ENCODE measurements around the gene SGMS1. TPM values are rescaled to one million over a fixed set of nuclear protein-coding genes. Genes with fewer than 3 reads are reported as not detected.

Gene SGMS1
- total RNA-seq, 1 donor from 2014 or later, result 9.2 TPM

- no peaks in the 10 kb centered on the region for H3K36me3 ChIP-seq
- peaks cover 6% of the 10 kb centered on the region for H3K4me1 Mint-ChIP-seq
- no peaks in the 10 kb centered on the region for H3K27me3 Mint-ChIP-seq (ENCODE audit: insufficient read depth, low read depth)
- H3K27ac Mint-ChIP-seq, result no peak overlapping the region
- no peaks in the 10 kb centered on the region for H3K9me3 Mint-ChIP-seq
- no peaks in the 10 kb centered on the region for H3K36me3 Mint-ChIP-seq
- no peak overlapping the region for H3K4me3 Mint-ChIP-seq
- no peak for TF ChIP-seq CTCF (IDR thresholded peaks at IDR 0.05)
- no peak for TF ChIP-seq EZH2 (IDR thresholded peaks at IDR 0.05)
- no peaks in the 10 kb centered on the region for H3K79me2 ChIP-seq (ENCODE audit: low read depth)
- no peak overlapping the region for H3K27ac ChIP-seq
- no peaks in the 10 kb centered on the region for H3K4me1 ChIP-seq
- no peaks in the 10 kb centered on the region for H4K20me1 ChIP-seq (ENCODE audit: low read depth)
- H3K9me3 ChIP-seq (ENCODE audit: low read depth), result no peaks in the 10 kb centered on the region
- no peak for DNase-seq (ENCODE audit: low spot score)
- no peak overlapping the region for H2AFZ ChIP-seq (replicated peaks)
- H3K4me2 ChIP-seq, result no peak overlapping the region
- no peak overlapping the region for H3K4me3 ChIP-seq
- no peak overlapping the region for H3K9ac ChIP-seq
- H3K27me3 ChIP-seq, result no peaks in the 10 kb centered on the region
- no peaks in the 10 kb centered on the region for H3F3A ChIP-seq (ENCODE audit: low read depth)
Measured at GRCh38 chr10:50322077-50322476, 301.7 kb downstream of the SGMS1 start.

- Histone ChIP-seq H3K4me1 (no peaks in the 10 kb centered on the region), H4K20me1 (ENCODE audit: low read depth) (no peaks in the 10 kb centered on the region), H3K79me2 (ENCODE audit: low read depth) (no peaks in the 10 kb centered on the region), H2AFZ (replicated peaks) (no peak overlapping the region), H3K9ac (no peak overlapping the region), H3F3A (ENCODE audit: low read depth) (no peaks in the 10 kb centered on the region), H3K9me3 (ENCODE audit: low read depth) (no peaks in the 10 kb centered on the region), H3K27ac (no peak overlapping the region), H3K4me3 (no peak overlapping the region), H3K4me2 (no peak overlapping the region), H3K27me3 (no peaks in the 10 kb centered on the region), H3K36me3 (no peaks in the 10 kb centered on the region)
- DNase-seq (ENCODE audit: low spot score), result no peak
- Mint-ChIP-seq H3K36me3 (no peaks in the 10 kb centered on the region), H3K27me3 (ENCODE audit: insufficient read depth, low read depth) (peaks cover 2% of the 10 kb centered on the region), H3K9me3 (no peaks in the 10 kb centered on the region), H3K4me1 (peaks cover 6% of the 10 kb centered on the region), H3K27ac (no peak overlapping the region), H3K4me3 (no peak overlapping the region)
- no peak for TF ChIP-seq EZH2phosphoT487 (IDR thresholded peaks at IDR 0.05)
- no peak for TF ChIP-seq EZH2 (IDR thresholded peaks at IDR 0.05)
- no peak for TF ChIP-seq CTCF (IDR thresholded peaks at IDR 0.05)
Measured at GRCh38 chr10:50318129-50318528, 305.6 kb downstream of the SGMS1 start.

- Histone ChIP-seq H3K4me1 (no peaks in the 10 kb centered on the region), H3F3A (ENCODE audit: low read depth) (no peaks in the 10 kb centered on the region), H3K9me3 (ENCODE audit: low read depth) (no peaks in the 10 kb centered on the region), H3K27ac (no peak overlapping the region), H3K4me3 (no peak overlapping the region), H3K4me2 (no peak overlapping the region), H3K79me2 (ENCODE audit: low read depth) (no peaks in the 10 kb centered on the region), H3K9ac (no peak overlapping the region), H3K36me3 (no peaks in the 10 kb centered on the region), H2AFZ (replicated peaks) (no peak overlapping the region), H3K27me3 (no peaks in the 10 kb centered on the region), H4K20me1 (ENCODE audit: low read depth) (no peaks in the 10 kb centered on the region)
- Mint-ChIP-seq H3K36me3 (no peaks in the 10 kb centered on the region), H3K4me3 (no peak overlapping the region), H3K27me3 (ENCODE audit: insufficient read depth, low read depth) (peaks cover 2% of the 10 kb centered on the region), H3K9me3 (no peaks in the 10 kb centered on the region), H3K27ac (no peak overlapping the region), H3K4me1 (peaks cover 3% of the 10 kb centered on the region)
- no peak for TF ChIP-seq EZH2phosphoT487 (IDR thresholded peaks at IDR 0.05)
- no peak for TF ChIP-seq EZH2 (IDR thresholded peaks at IDR 0.05)
- TF ChIP-seq CTCF (IDR thresholded peaks at IDR 0.05), result no peak
- no peak for DNase-seq (ENCODE audit: low spot score)
Measured at GRCh38 chr10:50316695-50317648, 306.8 kb downstream of the SGMS1 start.

All from neural progenitor cell (in vitro differentiated cells).